K562 (cell line): ENCODE data around the gene TMED6. TPM values are rescaled to one million over a fixed set of nuclear protein-coding genes. Genes with fewer than 3 reads are reported as not detected.
A peak's percentile ranks its signal among the peaks of the same experiment; 100 is the strongest.

Experiments used
- BACH1 ChIP-seq: fragments of 200-800 bp; sonication (Bioruptor generic); IDR thresholded peaks from 2 replicates; pipeline ENCODE4 v1.6.1; 2016; ENCODE audit warnings: missing genetic modification characterization, missing compliant biosample characterization
- ETV5 ChIP-seq: sonication (generic); formaldehyde crosslinking; IDR thresholded peaks from 2 replicates; pipeline ENCODE4 v1.4.0; 2020; ENCODE audit warnings: low read depth, mild to moderate bottlenecking, missing genetic modification reagents
- HOXB6 ChIP-seq: fragments of 250-450 bp; sonication (Bioruptor Pico); IDR thresholded peaks from 2 replicates; pipeline ENCODE4 v1.5.1; 2022; ENCODE audit warnings: mild to moderate bottlenecking, borderline replicate concordance
- OTX1 ChIP-seq: fragments of 450-650 bp; formaldehyde crosslinking; IDR thresholded peaks from 2 replicates; pipeline ENCODE4 v1.4.0; 2022; ENCODE audit warnings: mild to moderate bottlenecking
- ZNF12 ChIP-seq: sonication (generic); formaldehyde crosslinking; IDR thresholded peaks from 2 replicates; pipeline ENCODE4 v1.4.0; 2020; ENCODE audit warnings: mild to moderate bottlenecking, missing genetic modification reagents
- ZNF384 ChIP-seq: IDR thresholded peaks from 2 replicates; pipeline ENCODE4 v1.6.1; 2012; ENCODE audit warnings: low read depth, low read length, improper control_type of control experiment
- ZNF696 ChIP-seq: fragments of 250-450 bp; sonication (Bioruptor Pico); conservative IDR thresholded peaks from 2 replicates; pipeline ENCODE4 v1.4.0; 2020; ENCODE audit warnings: mild to moderate bottlenecking, moderate library complexity
- polyA plus RNA-seq, 8 experiments: library from polyadenylated mRNA; depleted of rRNA in 4 of 8; stranded (reverse) in 5 of 8; unstranded in 3 of 8; fragments of >200 nt; fragmentation: Nextera tagmentation in 2 of 8; fragmentation: Illumina TruSeq in 1 of 8; extraction: Ambion mirVana in 2 of 8; extraction: Trizol in 1 of 8; gene quantifications; 2 replicates each; pipeline versions ENCODE4 v1.2.1 to v1.2.3, GENCODE V29; 2011 to 2014; ENCODE audit warnings: inconsistent platforms in 1 of 8, missing spikeins in 1 of 8
- total RNA-seq, 7 experiments: library from RNA; depleted of rRNA in 6 of 7; stranded (reverse); fragments of >200 nt in 6 of 7; fragmentation: Illumina TruSeq in 2 of 7; extraction: Trizol in 2 of 7; gene quantifications; 2 replicates each; pipeline versions ENCODE4 v1.2.1 to v1.2.3, GENCODE V29; 2011 to 2021; ENCODE audit warnings: low replicate concordance in 1 of 7
- TF ChIP-seq, protein P1 (sequence below), 2 experiments: fragments of 450-650 bp; IDR thresholded peaks; 2 replicates each; pipeline ENCODE4 v1.6.1; 2016
- TF ChIP-seq, protein P2 (sequence below): fragments of 250-450 bp; sonication (Bioruptor Pico); IDR thresholded peaks from 2 replicates; pipeline ENCODE4 v1.8.0; 2022; ENCODE audit warnings: inconsistent platforms
- TF ChIP-seq, protein P3 (sequence below): sonication (generic); formaldehyde crosslinking; IDR thresholded peaks from 2 replicates; pipeline ENCODE4 v1.9.0; 2022; ENCODE audit warnings: mild to moderate bottlenecking, missing genetic modification reagents
- TF ChIP-seq, protein P4 (sequence below), 2 experiments: IDR thresholded peaks; 2 replicates each; pipeline ENCODE4 v1.6.1; 2012; ENCODE audit warnings: improper control_type of control experiment in 2 of 2, low read depth in 2 of 2, low read length in 2 of 2, borderline replicate concordance in 1 of 2

The TMED6 gene
- total and polyA plus RNA-seq, 9 of the 15 experiments (the other 6 are each of a cell fraction or from before 2014, with no cell fraction given) = 0.14 to 0.45 (median 0.25) TPM; not detected in 2

DNA sequence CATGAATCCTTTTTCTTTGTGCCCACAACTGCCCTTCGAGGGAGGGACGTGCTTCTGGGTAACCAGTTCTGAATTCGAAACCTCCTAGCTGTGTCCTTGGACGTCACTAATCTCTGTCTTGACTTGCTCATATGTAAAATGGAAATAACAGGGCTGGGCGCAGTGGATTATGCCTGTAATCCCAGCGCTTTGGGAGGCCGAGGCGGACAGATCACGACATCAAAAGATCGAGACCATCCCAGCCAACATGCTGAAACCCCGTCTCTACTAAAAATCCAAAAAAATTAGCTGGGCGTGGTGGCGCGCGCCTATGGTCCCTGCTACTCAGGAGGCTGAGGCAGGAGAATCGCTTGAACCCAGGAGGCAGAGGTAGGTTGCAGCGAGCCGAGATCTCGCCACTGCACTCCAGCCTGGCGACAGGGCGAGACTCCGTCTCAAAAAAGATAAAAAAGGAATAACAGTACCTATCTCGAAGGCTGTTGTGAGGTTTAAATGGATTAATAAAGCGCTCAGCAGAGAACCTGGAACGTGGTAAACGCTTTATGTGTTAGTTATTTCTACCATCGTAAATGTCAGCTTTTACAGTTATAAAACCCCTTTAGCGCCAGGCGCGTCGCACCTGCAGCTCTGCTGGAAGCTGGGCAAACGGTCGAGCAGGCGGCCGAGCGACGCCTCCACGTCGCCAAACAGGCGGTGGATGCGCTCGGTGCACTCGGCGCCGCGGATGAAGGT is 12.9 kb downstream of the TMED6 start (continued):
- TF ChIP-seq ETV5 (no peak), OTX1 (CRISPR knock-in tag) (no peak), ZNF696 (CRISPR knock-in tag) (no peak), BACH1 (tag) (no peak), ZNF12 (CRISPR knock-in tag) (0 out of 2 replicates have a peak, but pooled peaks have one; percentile 45), HOXB6 (no peak), ZNF384 (no peak)
- TF ChIP-seq, protein P1, sequence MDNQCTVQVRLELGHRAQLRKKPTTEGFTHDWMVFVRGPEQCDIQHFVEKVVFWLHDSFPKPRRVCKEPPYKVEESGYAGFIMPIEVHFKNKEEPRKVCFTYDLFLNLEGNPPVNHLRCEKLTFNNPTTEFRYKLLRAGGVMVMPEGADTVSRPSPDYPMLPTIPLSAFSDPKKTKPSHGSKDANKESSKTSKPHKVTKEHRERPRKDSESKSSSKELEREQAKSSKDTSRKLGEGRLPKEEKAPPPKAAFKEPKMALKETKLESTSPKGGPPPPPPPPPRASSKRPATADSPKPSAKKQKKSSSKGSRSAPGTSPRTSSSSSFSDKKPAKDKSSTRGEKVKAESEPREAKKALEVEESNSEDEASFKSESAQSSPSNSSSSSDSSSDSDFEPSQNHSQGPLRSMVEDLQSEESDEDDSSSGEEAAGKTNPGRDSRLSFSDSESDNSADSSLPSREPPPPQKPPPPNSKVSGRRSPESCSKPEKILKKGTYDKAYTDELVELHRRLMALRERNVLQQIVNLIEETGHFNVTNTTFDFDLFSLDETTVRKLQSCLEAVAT (IDR thresholded peaks at IDR 0.05) = 0 out of 4 replicates have a peak, but pooled peaks of 1 of the 2 experiments have one; percentile 28
- TF ChIP-seq, protein P2, sequence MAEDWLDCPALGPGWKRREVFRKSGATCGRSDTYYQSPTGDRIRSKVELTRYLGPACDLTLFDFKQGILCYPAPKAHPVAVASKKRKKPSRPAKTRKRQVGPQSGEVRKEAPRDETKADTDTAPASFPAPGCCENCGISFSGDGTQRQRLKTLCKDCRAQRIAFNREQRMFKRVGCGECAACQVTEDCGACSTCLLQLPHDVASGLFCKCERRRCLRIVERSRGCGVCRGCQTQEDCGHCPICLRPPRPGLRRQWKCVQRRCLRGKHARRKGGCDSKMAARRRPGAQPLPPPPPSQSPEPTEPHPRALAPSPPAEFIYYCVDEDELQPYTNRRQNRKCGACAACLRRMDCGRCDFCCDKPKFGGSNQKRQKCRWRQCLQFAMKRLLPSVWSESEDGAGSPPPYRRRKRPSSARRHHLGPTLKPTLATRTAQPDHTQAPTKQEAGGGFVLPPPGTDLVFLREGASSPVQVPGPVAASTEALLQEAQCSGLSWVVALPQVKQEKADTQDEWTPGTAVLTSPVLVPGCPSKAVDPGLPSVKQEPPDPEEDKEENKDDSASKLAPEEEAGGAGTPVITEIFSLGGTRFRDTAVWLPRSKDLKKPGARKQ = 0 out of 2 replicates have a peak, but pooled peaks have one; percentile 47
- TF ChIP-seq, protein P3, sequence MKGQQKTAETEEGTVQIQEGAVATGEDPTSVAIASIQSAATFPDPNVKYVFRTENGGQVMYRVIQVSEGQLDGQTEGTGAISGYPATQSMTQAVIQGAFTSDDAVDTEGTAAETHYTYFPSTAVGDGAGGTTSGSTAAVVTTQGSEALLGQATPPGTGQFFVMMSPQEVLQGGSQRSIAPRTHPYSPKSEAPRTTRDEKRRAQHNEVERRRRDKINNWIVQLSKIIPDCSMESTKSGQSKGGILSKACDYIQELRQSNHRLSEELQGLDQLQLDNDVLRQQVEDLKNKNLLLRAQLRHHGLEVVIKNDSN (CRISPR knock-in tag) = 0 out of 2 replicates have a peak, but pooled peaks have one; percentile 3
- TF ChIP-seq, protein P4, sequence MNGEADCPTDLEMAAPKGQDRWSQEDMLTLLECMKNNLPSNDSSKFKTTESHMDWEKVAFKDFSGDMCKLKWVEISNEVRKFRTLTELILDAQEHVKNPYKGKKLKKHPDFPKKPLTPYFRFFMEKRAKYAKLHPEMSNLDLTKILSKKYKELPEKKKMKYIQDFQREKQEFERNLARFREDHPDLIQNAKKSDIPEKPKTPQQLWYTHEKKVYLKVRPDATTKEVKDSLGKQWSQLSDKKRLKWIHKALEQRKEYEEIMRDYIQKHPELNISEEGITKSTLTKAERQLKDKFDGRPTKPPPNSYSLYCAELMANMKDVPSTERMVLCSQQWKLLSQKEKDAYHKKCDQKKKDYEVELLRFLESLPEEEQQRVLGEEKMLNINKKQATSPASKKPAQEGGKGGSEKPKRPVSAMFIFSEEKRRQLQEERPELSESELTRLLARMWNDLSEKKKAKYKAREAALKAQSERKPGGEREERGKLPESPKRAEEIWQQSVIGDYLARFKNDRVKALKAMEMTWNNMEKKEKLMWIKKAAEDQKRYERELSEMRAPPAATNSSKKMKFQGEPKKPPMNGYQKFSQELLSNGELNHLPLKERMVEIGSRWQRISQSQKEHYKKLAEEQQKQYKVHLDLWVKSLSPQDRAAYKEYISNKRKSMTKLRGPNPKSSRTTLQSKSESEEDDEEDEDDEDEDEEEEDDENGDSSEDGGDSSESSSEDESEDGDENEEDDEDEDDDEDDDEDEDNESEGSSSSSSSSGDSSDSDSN (IDR thresholded peaks at IDR 0.05; ENCODE audit: borderline replicate concordance in 1 of 2, low read depth in 2 of 2, low read length in 2 of 2) = no peak
